ENCODE data around the gene OR1J2.

- TF ChIP-seq CTCF (IDR thresholded peaks at IDR 0.05): no peak
- TF ChIP-seq POLR2AphosphoS5 (IDR thresholded peaks at IDR 0.05): no peak
- TF ChIP-seq EP300 (IDR thresholded peaks at IDR 0.05): no peak
- TF ChIP-seq POLR2A (IDR thresholded peaks at IDR 0.05): no peak
Measured at GRCh38 chr9:122468735-122469134, 41.9 kb upstream of the OR1J2 start.

Measured in suprapubic skin (tissue), 4 donors.